GM21717 (cell line): ENCODE results near the gene ATXN7L2.
A peak's percentile ranks its signal among the peaks of the same experiment; 100 is the strongest.

Experiments used
- ATAC-seq: cut with Tn5 transposase; IDR thresholded peaks from one replicate; pipeline ENCODE4 v1.9.1; 2021; ENCODE audit warnings: mild to moderate bottlenecking, moderate library complexity; ENCODE audit not compliant: unreplicated experiment

ATXN7L2 gene

GRCh38 chr1:109475261-109475660 lies 8.4 kb upstream of the ATXN7L2 start:
- no peak for ATAC-seq

GRCh38 chr1:109476825-109477224 lies 6.9 kb upstream of the ATXN7L2 start:
- no peak for ATAC-seq

DNA sequence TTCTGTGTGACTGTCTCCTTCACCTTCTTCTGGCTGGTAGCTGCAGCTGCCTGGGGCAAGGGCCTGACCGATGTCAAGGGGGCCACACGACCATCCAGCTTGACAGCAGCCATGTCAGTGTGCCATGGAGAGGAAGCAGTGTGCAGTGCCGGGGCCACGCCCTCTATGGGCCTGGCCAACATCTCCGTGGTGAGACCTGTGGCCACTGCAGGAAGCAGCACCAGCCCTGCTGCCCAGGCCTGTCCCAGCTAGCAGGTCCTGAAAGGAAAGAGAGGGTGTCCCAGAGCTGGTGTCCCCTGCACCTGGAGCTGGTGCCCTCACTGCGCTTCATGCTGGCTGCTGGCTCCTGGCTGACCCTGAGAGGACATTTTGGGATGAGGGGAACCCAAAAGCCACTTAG lies 5.9 kb upstream of the ATXN7L2 start:
- no peak for ATAC-seq

DNA sequence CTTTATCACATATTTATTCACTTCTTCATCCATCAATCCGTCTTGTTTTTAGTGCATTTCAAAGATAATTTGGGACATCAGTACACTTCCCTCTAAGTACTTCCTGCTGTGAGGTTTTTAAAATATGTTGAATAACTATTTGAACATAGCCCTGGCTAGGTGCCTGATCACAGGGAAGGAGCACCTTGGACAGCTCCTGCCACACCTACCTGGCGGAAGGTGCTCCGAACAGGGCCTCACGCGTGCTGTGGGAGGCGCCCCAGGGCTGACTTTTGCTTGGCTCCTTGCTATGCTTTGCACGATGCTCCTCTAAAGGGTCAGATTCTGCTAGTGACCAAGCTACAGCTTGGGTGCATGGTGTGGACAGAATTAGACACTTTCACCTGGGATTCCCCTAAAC lies 4.9 kb upstream of the ATXN7L2 start:
- no peak for ATAC-seq

DNA sequence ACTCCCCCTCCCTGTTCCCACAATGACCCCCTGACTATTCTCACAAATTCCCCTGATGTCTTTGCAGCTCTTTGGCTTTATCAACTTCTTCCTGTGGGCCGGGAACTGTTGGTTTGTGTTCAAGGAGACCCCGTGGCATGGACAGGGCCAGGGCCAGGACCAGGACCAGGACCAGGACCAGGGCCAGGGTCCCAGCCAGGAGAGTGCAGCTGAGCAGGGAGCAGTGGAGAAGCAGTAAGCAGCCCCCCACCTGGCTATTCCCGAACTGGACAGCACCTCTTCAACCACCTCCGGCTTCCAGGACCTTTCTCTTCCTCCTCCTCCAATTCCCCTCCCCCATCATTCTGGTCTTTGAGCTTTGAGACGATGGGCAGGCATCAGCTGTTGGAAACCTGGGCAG lies 4.4 kb upstream of the ATXN7L2 start:
- no peak for ATAC-seq

GRCh38 chr1:109479901-109480300 lies 3.8 kb upstream of the ATXN7L2 start:
- ATAC-seq = no peak

GRCh38 chr1:109481646-109482045 lies 2.1 kb upstream of the ATXN7L2 start:
- ATAC-seq = no peak

GRCh38 chr1:109482242-109482641 lies 1.5 kb upstream of the ATXN7L2 start:
- no peak for ATAC-seq

- ATAC-seq = peak; percentile 13
Observed at GRCh38 chr1:109482791-109483671, 674 bp upstream of the ATXN7L2 start.

GRCh38 chr1:109484519-109484975 lies 842 bp downstream of the ATXN7L2 start:
- ATAC-seq = no peak

DNA sequence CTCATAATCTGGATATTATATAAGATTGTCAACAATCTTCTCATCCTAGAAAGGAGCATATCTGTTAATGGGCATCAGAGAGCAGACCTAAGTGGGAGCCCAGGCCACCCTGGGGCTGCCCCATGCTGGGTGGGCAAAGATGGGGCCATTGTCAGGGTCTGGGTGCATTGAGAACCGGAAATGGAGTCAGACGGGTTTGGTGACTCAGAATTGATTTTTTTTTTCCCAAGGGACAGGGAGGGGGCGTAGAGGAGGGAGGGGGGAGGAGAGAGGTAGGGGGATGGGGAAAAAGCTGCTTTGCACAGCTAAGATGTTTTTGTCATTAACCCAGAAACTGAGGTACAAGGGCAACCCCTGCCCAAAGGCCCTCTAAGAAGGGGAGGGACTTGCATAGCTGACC lies 1.3 kb downstream of the ATXN7L2 start:
- no peak for ATAC-seq

DNA sequence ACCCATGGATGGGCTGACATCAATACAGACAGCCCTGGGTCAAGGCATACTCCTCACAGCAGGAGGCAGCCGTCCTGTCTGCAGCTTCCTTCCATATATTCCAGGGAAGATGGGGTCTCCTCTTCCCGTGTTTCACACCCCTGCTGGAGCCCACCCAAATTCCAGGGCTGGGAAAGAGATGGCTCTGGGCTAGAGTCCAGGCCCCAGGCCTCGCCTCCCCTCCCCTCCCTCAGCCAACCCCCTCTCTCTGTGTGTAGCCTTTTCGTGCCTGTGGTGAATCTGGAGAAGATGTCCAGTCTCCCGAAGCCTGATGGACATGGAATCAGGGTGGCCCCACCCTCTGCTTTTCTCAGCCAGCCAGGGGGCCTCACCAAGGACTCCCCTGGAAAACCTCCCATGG lies 3.6 kb downstream of the ATXN7L2 start:
- ATAC-seq = no peak

DNA sequence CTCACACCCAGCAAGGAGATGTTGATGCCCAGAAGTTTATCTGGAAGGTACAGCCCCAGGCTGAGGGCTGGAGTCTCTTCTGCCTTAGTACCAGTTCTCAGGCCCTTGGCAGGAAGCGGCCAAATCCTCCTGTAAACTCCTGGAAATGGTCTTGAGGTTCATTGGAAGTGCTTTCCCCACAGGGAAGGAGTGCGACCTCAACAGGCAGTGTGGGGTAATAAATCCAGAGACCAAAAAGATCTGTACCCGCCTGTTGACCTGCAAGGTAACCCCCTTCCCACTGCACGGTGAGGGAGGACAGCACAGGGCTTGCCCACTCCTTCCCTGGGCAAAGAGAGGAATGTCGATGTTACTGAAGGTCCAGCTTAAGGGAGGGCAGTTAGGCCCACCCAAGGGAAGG lies 4.5 kb downstream of the ATXN7L2 start:
- ATAC-seq = no peak

DNA sequence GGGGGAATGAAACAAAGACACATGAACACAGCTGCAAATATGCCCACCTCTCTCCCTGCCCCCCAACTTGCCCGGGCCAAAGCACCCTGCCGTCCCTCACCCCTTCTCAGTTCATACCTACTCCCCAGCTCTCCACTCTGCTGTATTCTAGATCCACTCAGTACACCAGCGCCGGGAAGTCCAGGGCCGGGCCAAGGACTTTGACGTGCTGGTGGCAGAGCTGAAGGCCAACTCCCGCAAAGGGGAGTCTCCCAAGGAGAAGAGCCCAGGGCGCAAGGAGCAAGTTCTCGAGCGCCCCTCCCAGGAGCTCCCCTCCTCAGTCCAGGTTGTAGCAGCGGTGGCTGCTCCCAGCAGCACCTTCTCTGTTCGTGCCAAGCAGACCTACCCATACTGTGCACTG lies 5.0 kb downstream of the ATXN7L2 start:
- ATAC-seq = no peak

- ATAC-seq = no peak
Observed at GRCh38 chr1:109490029-109490933, 6.6 kb downstream of the ATXN7L2 start.

DNA sequence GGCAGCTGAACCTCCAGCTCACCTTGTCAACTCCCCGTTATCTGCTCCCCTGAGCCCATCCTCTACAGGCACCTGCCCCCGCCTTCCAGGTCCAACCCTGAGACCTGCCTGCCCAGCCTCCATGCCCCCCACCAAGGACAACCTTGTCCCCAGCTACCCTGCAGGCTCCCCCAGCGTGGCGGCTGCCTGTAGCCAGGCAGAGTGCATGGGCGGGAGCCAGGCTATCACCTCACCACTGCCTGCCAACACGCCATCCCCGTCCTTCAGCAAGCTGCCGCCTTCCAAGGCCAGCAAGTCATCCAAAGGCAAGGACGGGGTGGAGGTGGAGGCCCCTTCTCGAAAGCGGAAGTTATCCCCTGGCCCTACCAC lies 7.2 kb downstream of the ATXN7L2 start:
- no peak for ATAC-seq

DNA sequence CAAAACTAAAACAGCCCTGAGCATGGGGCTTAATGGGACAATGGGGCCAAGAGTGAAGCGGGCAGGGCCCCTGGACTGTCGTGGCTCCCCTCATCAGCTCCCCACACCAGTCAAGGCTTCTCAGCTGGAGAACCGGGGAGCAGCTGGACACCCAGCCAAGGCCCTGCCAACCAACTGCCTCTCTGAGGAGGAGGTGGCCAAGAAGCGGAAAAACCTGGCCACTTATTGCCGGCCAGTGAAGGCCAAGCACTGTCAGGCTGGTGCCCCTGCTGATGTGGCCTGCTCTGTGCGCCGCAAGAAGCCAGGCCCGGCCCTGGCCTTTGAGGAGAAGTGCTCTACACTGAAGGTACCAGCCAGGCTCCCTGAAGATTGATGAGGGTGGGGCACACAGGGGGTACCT lies 7.7 kb downstream of the ATXN7L2 start:
- no peak for ATAC-seq

- no peak for ATAC-seq
Observed at GRCh38 chr1:109492779-109493178, 9.1 kb downstream of the ATXN7L2 start.

- ATAC-seq = no peak
Observed at GRCh38 chr1:109493227-109493626, 9.5 kb downstream of the ATXN7L2 start.

DNA sequence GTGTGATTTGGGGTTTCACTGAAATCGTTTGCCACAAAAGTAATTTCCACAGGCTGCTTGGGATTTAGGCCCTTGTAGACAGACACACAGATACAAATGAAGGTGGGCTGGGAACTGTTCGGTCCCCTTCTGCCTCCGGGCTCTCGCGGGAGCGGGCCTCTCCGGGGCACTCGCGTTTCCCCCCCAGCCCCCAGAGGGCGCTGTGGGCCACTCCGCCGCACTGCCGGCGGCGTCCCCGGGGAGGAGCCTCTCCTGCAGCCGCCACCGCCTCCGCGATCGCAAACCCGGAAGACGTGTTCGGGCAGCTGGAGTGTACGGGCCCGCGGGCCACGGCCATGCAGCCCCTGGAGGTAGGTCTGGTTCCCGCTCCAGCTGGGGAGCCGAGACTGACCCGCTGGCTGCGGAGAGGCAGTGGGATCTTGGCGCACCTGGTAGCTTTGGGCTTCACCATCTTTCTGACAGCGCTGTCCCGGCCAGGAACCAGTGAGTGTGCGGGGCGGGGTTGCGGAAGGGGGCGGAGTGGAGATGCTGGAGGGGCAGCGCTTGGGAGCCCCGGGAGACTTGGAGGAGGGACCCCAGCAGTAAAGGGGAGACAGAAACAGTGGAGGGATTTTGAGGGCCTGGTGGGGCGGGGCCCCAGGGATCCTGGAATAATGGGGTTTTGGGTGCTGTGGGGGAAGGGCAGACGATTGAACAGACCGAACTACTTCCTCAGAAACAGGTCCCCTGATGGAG lies 10.3 kb downstream of the ATXN7L2 start, which contains the start of gene CYB561D1:
Gene CYB561D1, plus strand, starts transcription at position 290 of the 735 bp plus-strand sequence. Its CDS starts 46 bp downstream, at position 336.
- peak; percentile 82 for ATAC-seq

- ATAC-seq = no peak
Observed at GRCh38 chr1:109495738-109496137, 12.0 kb downstream of the ATXN7L2 start.
